SK-N-SH (cell line): ENCODE measurements around the gene AGPAT3.

ENCODE experiments used
- CHD2 ChIP-seq: fragments of 150-350 bp; IDR thresholded peaks from 2 replicates; pipeline ENCODE4 v1.6.1; 2018; ENCODE audit warnings: low read length; ENCODE audit not compliant: partially characterized antibody
- CTCF ChIP-seq: fragments of 200-600 bp; sonication (generic); IDR thresholded peaks from 2 replicates; pipeline ENCODE4 v1.6.1; 2017; ENCODE audit warnings: antibody characterized with exemption, mild to moderate bottlenecking, moderate library complexity
- EP300 ChIP-seq, 2 experiments: IDR thresholded peaks; 2 replicates each; pipeline versions ENCODE4 v1.4.0 to v1.6.1; 2012; ENCODE audit warnings: borderline replicate concordance in 1 of 2, low read depth in 1 of 2, low read length in 1 of 2
- FOXM1 ChIP-seq: IDR thresholded peaks from 2 replicates; pipeline ENCODE4 v1.4.0; 2012; ENCODE audit warnings: low read depth, mild to moderate bottlenecking
- GABPA ChIP-seq: IDR thresholded peaks from 2 replicates; pipeline ENCODE4 v1.4.0; 2012; ENCODE audit warnings: low read depth, mild to moderate bottlenecking
- MAX ChIP-seq: IDR thresholded peaks from 2 replicates; pipeline ENCODE4 v1.4.0; 2012; ENCODE audit warnings: low read depth
- NRF1 ChIP-seq: IDR thresholded peaks from 2 replicates; pipeline ENCODE4 v1.6.1; 2012; ENCODE audit warnings: low read depth, mild to moderate bottlenecking, low read length
- POLR2AphosphoS5 ChIP-seq: IDR thresholded peaks from 2 replicates; pipeline ENCODE4 v1.6.1; 2012; ENCODE audit warnings: low read depth, low read length
- REST ChIP-seq: IDR thresholded peaks from 2 replicates; pipeline ENCODE4 v1.6.1; 2012; ENCODE audit warnings: mild to moderate bottlenecking, low read depth, low read length, moderate library complexity
- TAF1 ChIP-seq: IDR thresholded peaks from 2 replicates; pipeline ENCODE4 v1.6.1; 2012; ENCODE audit warnings: low read depth, mild to moderate bottlenecking, low read length, moderate library complexity, borderline replicate concordance
- TCF12 ChIP-seq: IDR thresholded peaks from 2 replicates; pipeline ENCODE4 v1.4.0; 2012
- USF2 ChIP-seq: fragments of 150-350 bp; IDR thresholded peaks from 2 replicates; pipeline ENCODE4 v1.6.1; 2017; ENCODE audit warnings: antibody characterized with exemption, low read length, low read depth, borderline replicate concordance
- TF ChIP-seq, protein P1 (sequence below): IDR thresholded peaks from 2 replicates; pipeline ENCODE4 v1.4.0; 2012; ENCODE audit warnings: low read depth, borderline replicate concordance

DNA sequence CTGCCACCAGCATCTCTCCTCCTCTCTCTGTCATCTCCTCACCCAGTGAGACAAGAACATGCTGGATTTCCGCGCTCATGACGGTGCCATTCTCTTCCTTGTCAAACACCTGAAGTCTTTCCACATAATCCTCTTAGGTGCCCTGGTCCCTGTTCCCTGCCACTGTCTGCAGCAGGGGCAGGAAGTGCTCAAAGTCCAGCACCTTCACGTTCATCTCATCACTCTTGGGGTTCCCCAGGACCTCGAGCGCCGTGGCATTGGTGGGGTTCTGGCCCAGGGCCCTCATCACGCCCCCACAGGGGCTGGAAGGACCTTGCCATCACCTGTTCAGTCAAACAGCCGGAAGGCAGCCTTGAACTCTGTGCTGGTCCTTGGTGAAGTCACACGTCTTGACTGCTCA, 9.1 kb upstream of the AGPAT3 start:
- TF ChIP-seq GABPA (no peak), CTCF (no peak), MAX (no peak), POLR2AphosphoS5 (no peak), EP300 (IDR thresholded peaks at IDR 0.05; ENCODE audit: borderline replicate concordance in 1 of 2, low read depth in 1 of 2, low read length in 1 of 2) (no peak), REST (no peak), USF2 (no peak), FOXM1 (no peak), CHD2 (no peak), TAF1 (no peak), NRF1 (no peak), TCF12 (no peak)
- TF ChIP-seq, protein P1, sequence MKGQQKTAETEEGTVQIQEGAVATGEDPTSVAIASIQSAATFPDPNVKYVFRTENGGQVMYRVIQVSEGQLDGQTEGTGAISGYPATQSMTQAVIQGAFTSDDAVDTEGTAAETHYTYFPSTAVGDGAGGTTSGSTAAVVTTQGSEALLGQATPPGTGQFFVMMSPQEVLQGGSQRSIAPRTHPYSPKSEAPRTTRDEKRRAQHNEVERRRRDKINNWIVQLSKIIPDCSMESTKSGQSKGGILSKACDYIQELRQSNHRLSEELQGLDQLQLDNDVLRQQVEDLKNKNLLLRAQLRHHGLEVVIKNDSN, result no peak
